Lower leg skin (tissue), 4 donors: ENCODE data around the gene NECAP2. TPM values are rescaled to one million over a fixed set of nuclear protein-coding genes. Genes with fewer than 3 reads are reported as not detected.
"Not testable (repeated sequence)": the region's sequence is repeated elsewhere in the genome, so short reads cannot be mapped to it uniquely, and the experiment has no call there.

ENCODE experiments used
- DNase-seq, 2 donors: peaks; one replicate each; pipeline ENCODE4 v3.0.0-alpha.2; 2019; ENCODE audit warnings: low spot score in 2 of 2
- H3K4me3 ChIP-seq: fragments of 200-600 bp; sonication (generic); 2 replicates; pipeline ENCODE4 v1.5.1; 2017; ENCODE audit warnings: mild to moderate bottlenecking, low read depth; ENCODE audit not compliant: poor library complexity, severe bottlenecking
- CTCF ChIP-seq, 3 donors: fragments of 450-650 bp; IDR thresholded peaks; one replicate each; pipeline ENCODE4 v1.5.1; 2016; ENCODE audit warnings: antibody characterized with exemption in 3 of 3, mild to moderate bottlenecking in 3 of 3, moderate library complexity in 2 of 3
- POLR2A ChIP-seq, 2 donors: fragments of 450-650 bp; IDR thresholded peaks; one replicate each; pipeline ENCODE4 v1.6.1; 2016 to 2017; ENCODE audit warnings: antibody characterized with exemption in 2 of 2, mild to moderate bottlenecking in 1 of 2, moderate library complexity in 1 of 2
- WGBS, 2 donors: methylation state at CpG; one replicate each; pipeline ENCODE4 v1.1.5; 2018; 5-methylcytosine and 5-hydroxymethylcytosine counted together
- intact Hi-C: fragments of 100-400 bp; cut with DNase I; formaldehyde crosslinking; loops from one replicate; pipeline ENCODE4 v1.15.0; 2023; ENCODE audit warnings: low total_unique reads
- total RNA-seq, 4 donors: library from RNA; depleted of rRNA; stranded (reverse); fragments of >200 nt; gene quantifications; one replicate each; pipeline ENCODE4 v1.1.0, GENCODE V29; 2016

Gene NECAP2
- total RNA-seq, 4 donors from 2014 or later: 74.7 to 108 (median 87.5) TPM

GRCh38 chr1:16498573-16499413 is 58.3 kb downstream of the NECAP2 start:
- 0 to 1% methylated on average over 21 to 29 of the region's 108 CpGs for WGBS, 2 donors
- TF ChIP-seq CTCF (IDR thresholded peaks at IDR 0.05): no peak
- no peak for TF ChIP-seq POLR2A (IDR thresholded peaks at IDR 0.05)
- intact Hi-C loops: no loop called here
- H3K4me3 ChIP-seq: peak overlapping the region; percentile 75
- DNase-seq: peak; percentile 80 to 97

- DNase-seq, intact Hi-C loops, H3K4me3 ChIP-seq: not testable (repeated sequence)
- WGBS, 2 donors: 89% methylated on average over 11 of the region's 11 CpGs
Observed at GRCh38 chr1:16500466-16500865, 59.9 kb downstream of the NECAP2 start.

GRCh38 chr1:16500975-16501374 is 60.5 kb downstream of the NECAP2 start:
- DNase-seq, H3K4me3 ChIP-seq, intact Hi-C loops: not testable (repeated sequence)
- 83 to 86% methylated on average over 5 of the region's 5 CpGs for WGBS, 2 donors

- H3K4me3 ChIP-seq, intact Hi-C loops: not testable (repeated sequence)
- DNase-seq: peak in 1 of 2 donors; percentile 78
- WGBS, 2 donors: 82 to 84% methylated on average over 7 to 8 of the region's 8 CpGs
Observed at GRCh38 chr1:16501446-16501845, 60.9 kb downstream of the NECAP2 start.

- intact Hi-C loops: no loop called here
Observed at GRCh38 chr1:16503494-16503893, 63.0 kb downstream of the NECAP2 start.

GRCh38 chr1:16505870-16506269 is 65.3 kb downstream of the NECAP2 start:
- WGBS, 2 donors: 90 to 96% methylated on average over 2 of the region's 2 CpGs
- H3K4me3 ChIP-seq, intact Hi-C loops: not testable (repeated sequence)
- peak in 1 of 2 donors; percentile 7 for DNase-seq

More at GRCh38 chr1:16503494-16503893, 63.0 kb downstream of the NECAP2 start:
- TF ChIP-seq POLR2A (IDR thresholded peaks at IDR 0.05) (no peak), CTCF (IDR thresholded peaks at IDR 0.05) (no peak)
- DNase-seq: no peak
- no peak overlapping the region for H3K4me3 ChIP-seq
- 67 to 70% methylated on average over 2 of the region's 2 CpGs for WGBS, 2 donors

GRCh38 chr1:16506364-16507136 is 66.0 kb downstream of the NECAP2 start:
- intact Hi-C loops, H3K4me3 ChIP-seq: not testable (repeated sequence)
- DNase-seq: peak in 1 of 2 donors; percentile 43
- 73 to 76% methylated on average over 15 of the region's 15 CpGs for WGBS, 2 donors

- DNase-seq: peak in 1 of 2 donors; percentile 86
- 87 to 90% methylated on average over 8 of the region's 8 CpGs for WGBS, 2 donors
- intact Hi-C loops, H3K4me3 ChIP-seq: not testable (repeated sequence)
Observed at GRCh38 chr1:16508861-16509445, 68.4 kb downstream of the NECAP2 start.

Other genes with a start within 250 kb of the NECAP2 start
- gene ARHGEF19, start 228.1 kb upstream of the NECAP2 start, total RNA-seq: 10 to 100 TPM; 45.7 to 63.1 (median 48.5) TPM
- 10 to 100 TPM in 2 of 4 donors, 1 to 10 TPM in 2; 6.0 to 17.2 (median 10.4) TPM for gene CPLANE2, start 203.5 kb upstream of the NECAP2 start, total RNA-seq
- 10 to 100 TPM; 40.1 to 68.3 (median 58.1) TPM for gene FBXO42, start 88.2 kb upstream of the NECAP2 start, total RNA-seq
- 10 to 100 TPM; 37.8 to 54.0 (median 48.5) TPM for gene SZRD1, start 73.5 kb upstream of the NECAP2 start, total RNA-seq
- gene SPATA21, start 3.3 kb upstream of the NECAP2 start, total RNA-seq: not detected
- under 1 TPM in 3 of 4 donors, not detected in 1; under 0.01 TPM for gene RNU1-1, start 73.6 kb downstream of the NECAP2 start, total RNA-seq
- 10 to 100 TPM in 3 of 4 donors, 1 to 10 TPM in 1; 8.2 to 19.8 (median 14.7) TPM for gene NBPF1, start 172.8 kb downstream of the NECAP2 start, total RNA-seq
- under 1 TPM in 3 of 4 donors, not detected in 1; under 0.01 TPM for gene RNU1-3, start 226.2 kb downstream of the NECAP2 start, total RNA-seq